HepG2 (cell line): Measurements from ENCODE around the gene PHF13. TPM values are rescaled to one million over a fixed set of nuclear protein-coding genes. Genes with fewer than 3 reads are reported as not detected.

Experiments used
- ARNT ChIP-seq: fragments of 450-650 bp; IDR thresholded peaks from 2 replicates; pipeline ENCODE4 v1.6.1; 2017
- GABPB1 ChIP-seq: IDR thresholded peaks from 2 replicates; pipeline ENCODE4 v1.6.1; 2016; ENCODE audit warnings: mild to moderate bottlenecking, missing genetic modification reagents, moderate library complexity, missing compliant biosample characterization
- HNRNPLL ChIP-seq: fragments of 200-400 bp; formaldehyde crosslinking; IDR thresholded peaks from 2 replicates; pipeline ENCODE4 v1.6.1; 2017; ENCODE audit warnings: mild to moderate bottlenecking, low read depth, low read length; ENCODE audit not compliant: poor library complexity, severe bottlenecking
- HOXA3 ChIP-seq: sonication (generic); formaldehyde crosslinking; IDR thresholded peaks from 2 replicates; pipeline ENCODE4 v1.5.0; 2020; ENCODE audit warnings: missing genetic modification reagents
- KDM3A ChIP-seq: IDR thresholded peaks from 2 replicates; pipeline ENCODE4 v1.6.1; 2018; ENCODE audit warnings: low read depth, missing compliant biosample characterization
- PATZ1 ChIP-seq: sonication (generic); formaldehyde crosslinking; IDR thresholded peaks from 2 replicates; pipeline ENCODE4 v1.4.0; 2020; ENCODE audit warnings: missing genetic modification reagents
- PCBP1 ChIP-seq: fragments of 200-400 bp; formaldehyde crosslinking; IDR thresholded peaks from 2 replicates; pipeline ENCODE4 v1.6.1; 2017; ENCODE audit warnings: mild to moderate bottlenecking, low read depth, low read length, borderline replicate concordance
- POLR2A ChIP-seq, 2 experiments: IDR thresholded peaks; 2 replicates each; pipeline ENCODE4 v1.6.1; 2011; ENCODE audit warnings: low read depth in 2 of 2, low read length in 2 of 2, mild to moderate bottlenecking in 1 of 2, moderate library complexity in 1 of 2; ENCODE audit not compliant: insufficient read depth in 1 of 2
- SMAD9 ChIP-seq: sonication (generic); formaldehyde crosslinking; IDR thresholded peaks from 2 replicates; pipeline ENCODE4 v1.5.1; 2020; ENCODE audit warnings: mild to moderate bottlenecking, missing genetic modification reagents
- SP2 ChIP-seq: sonication (generic); formaldehyde crosslinking; IDR thresholded peaks from 2 replicates; pipeline ENCODE4 v1.5.1; 2020; ENCODE audit warnings: mild to moderate bottlenecking, missing genetic modification reagents
- TFDP2 ChIP-seq: sonication (generic); formaldehyde crosslinking; IDR thresholded peaks from 2 replicates; pipeline ENCODE4 v1.4.0; 2020; ENCODE audit warnings: missing genetic modification reagents
- TRIM24 ChIP-seq: sonication (generic); formaldehyde crosslinking; IDR thresholded peaks from 2 replicates; pipeline ENCODE4 v1.8.0; 2022; ENCODE audit warnings: mild to moderate bottlenecking, missing genetic modification reagents
- ZBTB34 ChIP-seq: sonication (generic); formaldehyde crosslinking; IDR thresholded peaks from 2 replicates; pipeline ENCODE4 v1.8.0; 2022; ENCODE audit warnings: mild to moderate bottlenecking, missing genetic modification reagents
- ZMYM2 ChIP-seq: sonication (generic); formaldehyde crosslinking; IDR thresholded peaks from 2 replicates; pipeline ENCODE4 v1.8.0; 2022; ENCODE audit warnings: mild to moderate bottlenecking, missing genetic modification reagents
- ZNF253 ChIP-seq: sonication (generic); formaldehyde crosslinking; IDR thresholded peaks from 2 replicates; pipeline ENCODE4 v1.8.0; 2022; ENCODE audit warnings: mild to moderate bottlenecking, missing genetic modification reagents, borderline replicate concordance
- ZNF335 ChIP-seq: sonication (generic); formaldehyde crosslinking; IDR thresholded peaks from 2 replicates; pipeline ENCODE4 v1.4.0; 2020; ENCODE audit warnings: missing genetic modification reagents
- ZNF367 ChIP-seq: sonication (generic); formaldehyde crosslinking; IDR thresholded peaks from 2 replicates; pipeline ENCODE4 v1.4.0; 2020; ENCODE audit warnings: missing genetic modification reagents, borderline replicate concordance
- ZNF383 ChIP-seq: sonication (generic); formaldehyde crosslinking; IDR thresholded peaks from 2 replicates; pipeline ENCODE4 v1.4.0; 2020; ENCODE audit warnings: missing genetic modification reagents, mild to moderate bottlenecking, borderline replicate concordance
- ZNF468 ChIP-seq: sonication (generic); formaldehyde crosslinking; IDR thresholded peaks from 2 replicates; pipeline ENCODE4 v1.8.0; 2022; ENCODE audit warnings: mild to moderate bottlenecking, moderate library complexity, missing genetic modification reagents
- ZNF768 ChIP-seq: sonication (generic); formaldehyde crosslinking; IDR thresholded peaks from 2 replicates; pipeline ENCODE4 v1.4.0; 2020; ENCODE audit warnings: missing genetic modification reagents
- ZNF879 ChIP-seq: sonication (generic); formaldehyde crosslinking; IDR thresholded peaks from 2 replicates; pipeline ENCODE4 v1.8.1; 2023; ENCODE audit warnings: missing genetic modification reagents
- polyA plus RNA-seq, 8 experiments: library from polyadenylated mRNA; depleted of rRNA in 3 of 8; stranded (reverse) in 7 of 8; unstranded in 1 of 8; fragments of >200 nt; fragmentation: Illumina TruSeq in 4 of 8; extraction: Trizol in 4 of 8; gene quantifications; 2 replicates each; pipeline versions ENCODE4 v1.2.1 to v1.2.3, GENCODE V29; 2011 to 2016; ENCODE audit warnings: low read depth in 4 of 8, missing spikeins in 1 of 8, mixed read lengths in 1 of 8; ENCODE audit not compliant: insufficient read depth in 1 of 8
- total RNA-seq, 5 experiments: library from RNA; depleted of rRNA; stranded (reverse); fragments of >200 nt; fragmentation: Illumina TruSeq; extraction: Trizol; gene quantifications; 2 replicates each; pipeline ENCODE4 v1.2.3, GENCODE V29; 2016; ENCODE audit warnings: low read depth in 1 of 5

The PHF13 gene
- total and polyA plus RNA-seq, 2 of the 13 experiments (the other 11 are each of a cell fraction or from before 2014, with no cell fraction given) = 4.7 to 7.4 TPM

- no peak; the same call in 1 of the 2 replicates for TF ChIP-seq PATZ1 (CRISPR knock-in tag)
- TF ChIP-seq KDM3A (CRISPR knock-in tag) = no peak
- TF ChIP-seq ZNF468 (CRISPR knock-in tag) = no peak
- TF ChIP-seq HNRNPLL = peak; percentile 96
- no peak for TF ChIP-seq TFDP2 (CRISPR knock-in tag)
- no peak for TF ChIP-seq ZNF768 (CRISPR knock-in tag)
- no peak for TF ChIP-seq SMAD9 (CRISPR knock-in tag)
- TF ChIP-seq ZBTB34 = no peak
- no peak for TF ChIP-seq ZNF383
- no peak for TF ChIP-seq ZNF879
- TF ChIP-seq PCBP1 = no peak
- TF ChIP-seq GABPB1 (CRISPR knock-in tag) = peak; percentile 97
- peak; percentile 91 for TF ChIP-seq HOXA3 (CRISPR knock-in tag)
- TF ChIP-seq ARNT = no peak
- no peak; the same call in 1 of the 2 replicates for TF ChIP-seq ZNF367 (CRISPR knock-in tag)
- TF ChIP-seq ZMYM2 (CRISPR knock-in tag) = 0 out of 2 replicates have a peak, but pooled peaks have one; percentile 26
- TF ChIP-seq SP2 (CRISPR knock-in tag) = peak; percentile 87
- no peak for TF ChIP-seq ZNF253 (CRISPR knock-in tag)
- TF ChIP-seq TRIM24 (CRISPR knock-in tag) = no peak
- TF ChIP-seq ZNF335 = no peak
- TF ChIP-seq POLR2A (IDR thresholded peaks at IDR 0.05; ENCODE audit: insufficient read depth in 1 of 2, low read depth in 2 of 2, low read length in 2 of 2) = peak; percentile 74 to 90
Observed at GRCh38 chr1:6579374-6580118, 34.0 kb upstream of the PHF13 start, which contains the start of gene ZBTB48 (continued).
